Ishikawa (cell line): Measurements from ENCODE around the gene BIRC7.

Experiments used
- CEBPB ChIP-seq: IDR thresholded peaks from 2 replicates; pipeline ENCODE4 v1.6.1; 2012
- FOXM1 ChIP-seq: IDR thresholded peaks from 2 replicates; pipeline ENCODE4 v1.6.1; 2012; ENCODE audit warnings: low read depth, borderline replicate concordance
- MAX ChIP-seq: IDR thresholded peaks from 2 replicates; pipeline ENCODE4 v1.6.1; 2012
- REST ChIP-seq: IDR thresholded peaks from 2 replicates; pipeline ENCODE4 v1.6.1; 2012; ENCODE audit warnings: low read depth, mild to moderate bottlenecking
- TAF1 ChIP-seq: IDR thresholded peaks from 2 replicates; pipeline ENCODE4 v1.6.1; 2012; ENCODE audit warnings: low read depth, mild to moderate bottlenecking
- TCF12 ChIP-seq: IDR thresholded peaks from 2 replicates; pipeline ENCODE4 v1.6.1; 2012; ENCODE audit warnings: low read depth
- TEAD4 ChIP-seq: IDR thresholded peaks from 2 replicates; pipeline ENCODE4 v1.6.1; 2012
- ZBTB7A ChIP-seq: IDR thresholded peaks from 2 replicates; pipeline ENCODE4 v1.6.1; 2012; ENCODE audit warnings: low read depth

- TF ChIP-seq FOXM1: no peak
- no peak for TF ChIP-seq ZBTB7A
- no peak for TF ChIP-seq CEBPB
- no peak for TF ChIP-seq REST
- TF ChIP-seq MAX: peak; percentile 73
- no peak for TF ChIP-seq TAF1
- TF ChIP-seq TCF12: no peak
- TF ChIP-seq TEAD4: no peak
Observed at GRCh38 chr20:63222541-63222940, 13.2 kb upstream of the BIRC7 start.
